ENCODE measurements around the gene HRH1.
A peak's percentile ranks its signal among the peaks of the same experiment; 100 is the strongest.

The HRH1 gene

GRCh38 chr3:11230832-11231231 lies 76.5 kb downstream of the HRH1 start:
- DNase-seq (ENCODE audit: low read depth): no peak
- no peak overlapping the region for H3K4me3 ChIP-seq (ENCODE audit: low read length)
- TF ChIP-seq CTCF (conservative IDR thresholded peaks at IDR 0.05; ENCODE audit: low read depth, low read length): no peak

GRCh38 chr3:11235385-11235784 lies 81.1 kb downstream of the HRH1 start:
- DNase-seq (ENCODE audit: low read depth): no peak
- TF ChIP-seq CTCF (conservative IDR thresholded peaks at IDR 0.05; ENCODE audit: low read depth, low read length): no peak

GRCh38 chr3:11236588-11237461 lies 82.5 kb downstream of the HRH1 start:
- peak; percentile 88 for TF ChIP-seq CTCF (conservative IDR thresholded peaks at IDR 0.05; ENCODE audit: low read depth, low read length)
- no peak overlapping the region for H3K4me3 ChIP-seq (ENCODE audit: low read length)
- DNase-seq (ENCODE audit: low read depth): no peak

More at GRCh38 chr3:11235385-11235784, 81.1 kb downstream of the HRH1 start:
- H3K4me3 ChIP-seq (ENCODE audit: low read length): no peak overlapping the region

GRCh38 chr3:11238060-11238459 lies 83.8 kb downstream of the HRH1 start:
- no peak for TF ChIP-seq CTCF (conservative IDR thresholded peaks at IDR 0.05; ENCODE audit: low read depth, low read length)
- H3K4me3 ChIP-seq (ENCODE audit: low read length): no peak overlapping the region
- peak; percentile 75 for DNase-seq (ENCODE audit: low read depth)

- TF ChIP-seq CTCF (conservative IDR thresholded peaks at IDR 0.05; ENCODE audit: low read depth, low read length): no peak
- no peak overlapping the region for H3K4me3 ChIP-seq (ENCODE audit: low read length)
- DNase-seq (ENCODE audit: low read depth): peak; percentile 66
Measured at GRCh38 chr3:11238880-11239279, 84.6 kb downstream of the HRH1 start.

GRCh38 chr3:11239796-11240195 lies 85.5 kb downstream of the HRH1 start:
- H3K4me3 ChIP-seq (ENCODE audit: low read length): no peak overlapping the region
- TF ChIP-seq CTCF (conservative IDR thresholded peaks at IDR 0.05; ENCODE audit: low read depth, low read length): no peak
- no peak for DNase-seq (ENCODE audit: low read depth)

GRCh38 chr3:11240496-11240895 lies 86.2 kb downstream of the HRH1 start:
- no peak overlapping the region for H3K4me3 ChIP-seq (ENCODE audit: low read length)
- no peak for TF ChIP-seq CTCF (conservative IDR thresholded peaks at IDR 0.05; ENCODE audit: low read depth, low read length)
- no peak for DNase-seq (ENCODE audit: low read depth)
